HEK293T (cell line): ENCODE results near the gene WRAP73.

Experiments
- CTCF ChIA-PET: fragments of 350-600 bp; formaldehyde crosslinking; extraction: SDS; loops from one replicate; lab custom pipeline; 2021; ENCODE audit warnings: antibody characterized with exemption, inconsistent platforms; lab: Yijun Ruan, JAX
- POLR2A ChIA-PET: fragments of 350-600 bp; formaldehyde crosslinking; extraction: SDS; loops from one replicate; lab custom pipeline; 2020; ENCODE audit warnings: antibody characterized with exemption, inconsistent platforms; lab: Yijun Ruan, JAX
- DNase-seq: peaks from one replicate; pipeline ENCODE4 v3.0.0; 2012; ENCODE audit warnings: mixed read lengths; ENCODE audit errors: extremely low spot score
- ARNT ChIP-seq: fragments of 450-650 bp; IDR thresholded peaks from 2 replicates; pipeline ENCODE4 v1.6.1; 2017; ENCODE audit warnings: mild to moderate bottlenecking
- BHLHE40 ChIP-seq: fragments of 450-650 bp; IDR thresholded peaks from 2 replicates; pipeline ENCODE4 v1.6.1; 2016; ENCODE audit warnings: mild to moderate bottlenecking, moderate library complexity, borderline replicate concordance
- CTBP1 ChIP-seq: fragments of 450-650 bp; IDR thresholded peaks from 2 replicates; pipeline ENCODE4 v1.6.1; 2016; ENCODE audit warnings: borderline replicate concordance
- ELF4 ChIP-seq: fragments of 450-650 bp; IDR thresholded peaks from 2 replicates; pipeline ENCODE4 v1.6.1; 2017; ENCODE audit warnings: antibody characterized with exemption
- FOXA1 ChIP-seq: fragments of 450-650 bp; IDR thresholded peaks from 2 replicates; pipeline ENCODE4 v1.6.1; 2016; ENCODE audit warnings: mild to moderate bottlenecking
- FOXK2 ChIP-seq: fragments of 450-650 bp; IDR thresholded peaks from 2 replicates; pipeline ENCODE4 v1.6.1; 2016; ENCODE audit warnings: mild to moderate bottlenecking
- FOXM1 ChIP-seq: fragments of 450-650 bp; IDR thresholded peaks from 2 replicates; pipeline ENCODE4 v1.6.1; 2017; ENCODE audit warnings: mild to moderate bottlenecking, borderline replicate concordance
- HDGF ChIP-seq: fragments of 450-650 bp; IDR thresholded peaks from 2 replicates; pipeline ENCODE4 v1.6.1; 2017; ENCODE audit warnings: antibody characterized with exemption, borderline replicate concordance
- L3MBTL2 ChIP-seq: fragments of 450-650 bp; conservative IDR thresholded peaks from 2 replicates; pipeline ENCODE4 v1.6.1; 2016; ENCODE audit warnings: mild to moderate bottlenecking
- LEF1 ChIP-seq: fragments of 450-650 bp; IDR thresholded peaks from 2 replicates; pipeline ENCODE4 v1.6.1; 2017; ENCODE audit warnings: mild to moderate bottlenecking, borderline replicate concordance
- NFRKB ChIP-seq: fragments of 450-650 bp; IDR thresholded peaks from 2 replicates; pipeline ENCODE4 v1.6.1; 2016; ENCODE audit warnings: mild to moderate bottlenecking, moderate library complexity
- PKNOX1 ChIP-seq: fragments of 450-650 bp; IDR thresholded peaks from 2 replicates; pipeline ENCODE4 v1.6.1; 2016
- SP1 ChIP-seq: fragments of 450-650 bp; IDR thresholded peaks from 2 replicates; pipeline ENCODE4 v1.6.1; 2017
- SUZ12 ChIP-seq: fragments of 450-650 bp; IDR thresholded peaks from 2 replicates; pipeline ENCODE4 v1.6.1; 2016; ENCODE audit warnings: mild to moderate bottlenecking
- TARDBP ChIP-seq: fragments of 450-650 bp; IDR thresholded peaks from 2 replicates; pipeline ENCODE4 v1.6.1; 2016
- ZNF384 ChIP-seq: fragments of 450-650 bp; IDR thresholded peaks from 2 replicates; pipeline ENCODE4 v1.6.1; 2016

WRAP73 gene

GRCh38 chr1:3681898-3682806 is 32.2 kb upstream of the WRAP73 start:
- CTCF ChIA-PET: no interaction called here
- POLR2A ChIA-PET: no interaction called here
- TF ChIP-seq ARNT: no peak
- no peak for TF ChIP-seq FOXM1
- no peak for TF ChIP-seq SUZ12
- TF ChIP-seq ELF4: no peak
- no peak for TF ChIP-seq SP1
- no peak for TF ChIP-seq PKNOX1
- TF ChIP-seq FOXA1: no peak
- no peak for TF ChIP-seq BHLHE40
- no peak for TF ChIP-seq FOXK2
- no peak for TF ChIP-seq TARDBP
- no peak for TF ChIP-seq CTBP1
- no peak for TF ChIP-seq LEF1
- no peak for TF ChIP-seq L3MBTL2
- no peak for TF ChIP-seq ZNF384
- no peak for TF ChIP-seq NFRKB
- no peak for TF ChIP-seq HDGF
- no peak for DNase-seq

- POLR2A ChIA-PET: interaction anchor here (1.0 kb wide), 1 partner anchor 31 kb away, joined by 3 read pairs; the partner anchor contains the start of gene WRAP73
- TF ChIP-seq ARNT (no peak), SP1 (no peak), PKNOX1 (no peak), L3MBTL2 (no peak), SUZ12 (no peak), CTBP1 (no peak), BHLHE40 (no peak), FOXA1 (no peak), NFRKB (no peak), FOXK2 (no peak), FOXM1 (no peak), LEF1 (no peak), ZNF384 (no peak), ELF4 (no peak), TARDBP (no peak), HDGF (no peak)
- DNase-seq: no peak
- CTCF ChIA-PET: no interaction called here
These were observed 31.5 kb upstream of the WRAP73 start for GRCh38 chr1:3681231-3681897.

GRCh38 chr1:3680488-3681230 is 30.8 kb upstream of the WRAP73 start:
- CTCF ChIA-PET: no interaction called here
- TF ChIP-seq ZNF384: no peak
- DNase-seq: no peak
- POLR2A ChIA-PET: interaction anchor here (1.0 kb wide), 1 partner anchor 31 kb away, joined by 3 read pairs; the partner anchor contains the start of gene WRAP73

DNA sequence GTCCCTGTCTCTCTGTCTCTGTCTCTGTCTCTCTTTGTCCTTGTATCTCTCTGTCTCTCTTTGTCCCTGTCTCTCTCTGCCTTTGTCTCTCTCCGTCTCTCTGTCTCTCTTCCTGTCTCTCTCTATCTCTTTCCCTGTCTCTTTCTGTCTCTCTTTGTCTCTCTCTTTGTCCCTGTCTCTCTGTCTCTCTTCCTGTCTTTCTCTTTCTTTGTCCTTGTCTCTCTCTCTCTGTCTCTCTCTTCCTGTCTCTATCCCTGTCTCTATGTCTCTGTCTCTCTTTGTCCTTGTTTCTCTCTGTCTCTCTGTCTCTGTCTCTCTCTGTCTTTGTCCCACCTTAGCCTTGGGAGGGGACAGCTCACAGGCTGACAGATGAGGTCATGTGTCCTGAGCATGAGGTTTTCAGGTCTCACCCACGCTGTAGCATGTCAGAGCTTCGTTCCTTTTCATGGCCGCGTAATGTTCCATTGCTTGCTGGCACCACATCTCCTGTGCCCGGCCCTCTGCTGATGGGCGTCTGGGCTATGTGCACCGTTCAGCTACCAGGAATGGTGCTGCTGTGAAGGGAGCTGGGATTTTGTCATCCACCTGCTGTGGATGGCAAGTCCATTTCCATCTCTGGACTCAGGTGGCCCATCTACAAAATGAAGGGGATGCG is 30.0 kb upstream of the WRAP73 start:
- 0 out of 2 replicates have a peak, but pooled peaks have one; percentile 24 for TF ChIP-seq TARDBP
- TF ChIP-seq SP1: no peak
- no peak for TF ChIP-seq ARNT
- TF ChIP-seq LEF1: no peak
- no peak for TF ChIP-seq FOXM1

GRCh38 chr1:3679098-3679555 is 29.2 kb upstream of the WRAP73 start:
- CTCF ChIA-PET: no interaction called here
- no peak for TF ChIP-seq SUZ12
- DNase-seq: no peak
- POLR2A ChIA-PET: no interaction called here

More for the DNA sequence above, 30.0 kb upstream of the WRAP73 start:
- CTCF ChIA-PET: no interaction called here
- DNase-seq: no peak
- POLR2A ChIA-PET: interaction anchor here (1.0 kb wide), 1 partner anchor 30 kb away, joined by 3 read pairs; the partner anchor contains the start of gene WRAP73
